ENCODE measurements around the gene KCNH1.
"Not testable (repeated sequence)": the region's sequence is repeated elsewhere in the genome, so short reads cannot be mapped to it uniquely, and the experiment has no call there.

The KCNH1 gene

DNA sequence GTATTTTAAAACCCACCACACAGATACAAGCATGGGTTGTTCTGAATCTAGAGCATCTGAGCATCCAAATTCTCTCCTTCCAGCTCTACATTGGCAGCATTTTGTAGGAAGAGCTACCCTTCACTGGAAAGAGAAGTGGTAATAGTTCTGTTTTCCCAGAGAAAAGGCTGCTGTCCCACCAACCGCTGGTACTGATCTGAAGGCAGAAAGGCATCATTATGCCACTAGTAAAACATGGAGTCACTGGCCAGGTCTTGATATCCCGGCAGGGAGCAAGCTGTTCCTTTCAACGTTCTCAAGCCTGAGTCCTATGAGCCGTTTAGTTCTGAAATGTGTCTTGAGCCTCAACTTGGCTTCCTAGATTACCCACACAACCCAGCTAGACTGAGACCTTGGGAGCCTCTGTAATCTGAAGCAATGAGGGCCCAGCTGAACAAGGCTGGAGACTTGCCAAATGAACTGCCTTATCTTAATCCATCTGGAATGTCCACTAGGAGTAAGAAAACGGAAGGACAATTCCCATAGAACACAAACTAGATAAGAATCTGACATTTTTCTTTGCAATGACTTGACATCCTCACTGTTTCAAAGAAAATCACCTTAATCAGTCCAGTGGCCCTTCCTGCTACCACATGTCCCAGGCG lies 116.8 kb downstream of the KCNH1 start:
- in situ Hi-C loops (cut with MboI; ENCODE audit: low pct_unique_long_range_greater_than_20kb, low sequenced_read_pairs): no loop called here
- DNase-seq: no peak

DNA sequence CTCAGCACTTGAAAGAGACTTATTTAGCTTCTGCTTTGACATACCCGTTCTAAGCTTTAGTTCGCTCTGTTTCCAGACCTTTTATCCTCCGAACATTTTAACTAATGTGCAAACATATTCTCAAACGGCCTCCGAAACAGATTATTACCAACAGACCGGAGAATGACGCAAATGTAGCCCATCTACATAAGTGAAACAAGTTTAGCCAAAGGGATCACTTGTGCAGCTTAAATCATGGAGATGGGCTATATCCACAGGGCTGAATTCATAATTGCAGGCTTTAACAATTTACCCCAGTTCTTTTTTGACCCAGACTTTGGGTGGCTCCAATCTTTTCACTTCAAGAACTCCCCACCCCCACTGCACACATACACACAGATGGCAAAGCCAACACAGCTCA lies 119.7 kb downstream of the KCNH1 start:
- in situ Hi-C loops (cut with MboI; ENCODE audit: low pct_unique_long_range_greater_than_20kb, low sequenced_read_pairs): no loop called here
- DNase-seq: no peak

DNA sequence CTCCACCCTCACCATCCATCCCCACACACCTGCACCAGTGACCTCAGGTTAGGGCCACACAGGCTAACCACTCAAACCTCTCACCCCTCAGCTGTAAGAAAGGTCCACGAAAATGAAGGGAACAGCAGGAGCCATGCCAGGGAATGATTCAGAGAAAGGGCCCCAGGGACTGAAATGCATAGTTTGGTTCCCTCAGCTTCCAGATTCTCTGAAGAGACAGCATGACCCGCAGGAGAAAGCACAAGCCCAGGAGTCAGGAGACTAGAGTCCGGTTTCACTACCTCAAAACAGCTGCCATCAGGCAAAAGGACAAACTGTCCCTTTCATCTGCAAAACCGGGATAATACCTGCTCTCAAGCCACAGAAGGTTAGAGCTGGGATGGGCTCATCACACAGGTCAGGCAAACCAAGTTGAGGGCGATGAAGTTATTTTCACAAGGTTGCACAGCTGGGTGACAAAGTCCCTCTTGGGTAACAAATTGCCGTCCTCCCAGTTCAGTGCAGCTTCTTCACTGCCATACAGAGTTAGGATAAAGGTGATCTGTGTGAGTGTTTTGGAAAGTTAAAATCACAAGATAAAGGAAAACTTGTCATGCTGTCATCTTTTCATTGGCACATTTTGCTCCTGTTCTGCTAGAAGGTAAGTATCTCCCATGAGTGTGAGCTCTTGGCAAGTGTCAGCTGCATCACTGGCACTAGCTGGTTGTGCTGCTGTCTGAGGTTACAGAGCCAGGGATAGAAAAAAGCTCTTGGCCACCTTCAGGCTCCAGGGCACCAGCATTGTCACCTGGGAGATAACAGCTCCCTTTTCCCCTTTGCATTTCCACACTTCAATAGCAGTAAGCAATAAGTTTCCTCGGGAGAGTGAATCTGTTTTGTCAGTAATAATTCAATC lies 120.4 kb downstream of the KCNH1 start:
- no peak for DNase-seq
- in situ Hi-C loops (cut with MboI; ENCODE audit: low pct_unique_long_range_greater_than_20kb, low sequenced_read_pairs): no loop called here

DNA sequence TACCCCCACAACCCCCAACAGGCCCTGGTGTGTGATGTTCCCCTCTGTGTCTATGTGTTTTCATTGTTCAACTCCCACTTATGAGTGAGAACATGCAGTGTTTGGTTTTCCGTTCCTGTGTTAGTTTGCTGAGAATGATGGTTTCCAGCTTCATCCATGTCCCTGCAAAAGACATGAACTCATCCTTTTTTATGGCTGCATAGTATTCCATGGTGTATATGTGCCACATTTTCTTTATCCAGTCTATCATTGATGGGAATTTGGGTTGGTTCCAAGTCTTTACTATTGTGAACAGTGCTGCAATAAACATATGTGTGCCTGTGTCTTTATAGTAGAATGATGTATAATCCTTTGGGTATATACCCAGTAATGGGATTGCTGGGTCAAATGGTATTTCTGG lies 122.8 kb downstream of the KCNH1 start:
- in situ Hi-C loops (cut with MboI; ENCODE audit: low pct_unique_long_range_greater_than_20kb, low sequenced_read_pairs); DNase-seq: not testable (repeated sequence)

DNA sequence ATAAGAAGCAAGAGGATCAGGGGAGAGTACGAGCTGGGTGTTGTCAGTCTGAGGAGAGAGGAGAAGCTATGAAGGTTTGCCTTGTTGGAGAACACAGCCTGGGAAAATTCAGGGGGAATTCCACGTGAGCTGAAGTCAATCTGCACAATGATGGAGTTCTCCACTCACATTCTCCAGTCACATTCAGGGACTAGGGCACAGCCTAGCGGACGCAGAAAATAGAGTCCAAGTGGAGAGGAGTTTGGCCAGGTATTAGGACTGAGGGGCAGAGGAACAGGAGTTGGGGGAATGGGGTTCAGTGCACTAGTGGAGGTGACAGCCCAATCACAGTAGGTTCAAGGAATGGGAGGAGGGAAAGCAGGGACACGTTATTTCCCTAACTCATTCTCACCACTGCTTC lies 124.0 kb downstream of the KCNH1 start:
- DNase-seq: no peak
- in situ Hi-C loops (cut with MboI; ENCODE audit: low pct_unique_long_range_greater_than_20kb, low sequenced_read_pairs): no loop called here

DNA sequence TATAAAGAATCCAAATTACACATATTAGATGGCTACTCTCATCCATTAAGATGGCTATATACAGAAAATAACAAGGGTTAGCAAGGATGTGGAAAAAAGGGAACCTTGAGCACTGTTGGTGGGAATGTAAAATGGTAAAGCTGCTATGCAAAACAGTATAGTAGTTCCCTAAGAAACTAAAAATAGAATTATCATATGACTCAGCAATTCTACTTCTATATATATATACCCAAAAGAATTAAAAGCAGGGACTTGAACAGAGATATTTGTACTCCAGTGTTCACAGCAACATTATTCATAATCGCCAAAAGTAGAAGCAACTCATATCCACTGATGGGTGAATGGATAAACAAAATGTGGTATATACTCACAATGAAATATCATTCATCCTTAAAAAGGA lies 126.1 kb downstream of the KCNH1 start:
- in situ Hi-C loops (cut with MboI; ENCODE audit: low pct_unique_long_range_greater_than_20kb, low sequenced_read_pairs): no loop called here
- DNase-seq: no peak

DNA sequence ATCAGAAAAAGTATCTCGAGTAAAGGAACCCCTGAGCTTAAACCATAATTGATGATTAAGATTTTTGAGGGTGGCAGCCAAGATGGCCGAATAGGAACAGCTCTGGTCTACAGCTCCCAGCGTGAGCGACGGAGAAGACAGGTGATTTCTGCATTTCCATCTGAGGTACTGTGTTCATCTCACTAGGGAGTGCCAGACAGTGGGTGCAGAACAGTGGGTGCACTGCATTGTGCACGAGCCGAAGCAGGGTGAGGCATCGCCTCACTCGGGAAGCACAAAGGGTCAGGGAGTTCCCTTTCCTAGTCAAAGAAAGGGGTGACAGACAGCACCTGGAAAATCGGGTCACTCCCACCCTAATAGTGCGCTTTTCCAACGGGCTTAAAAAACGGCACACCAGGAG lies 138.0 kb downstream of the KCNH1 start:
- DNase-seq; in situ Hi-C loops (cut with MboI; ENCODE audit: low pct_unique_long_range_greater_than_20kb, low sequenced_read_pairs): not testable (repeated sequence)

DNA sequence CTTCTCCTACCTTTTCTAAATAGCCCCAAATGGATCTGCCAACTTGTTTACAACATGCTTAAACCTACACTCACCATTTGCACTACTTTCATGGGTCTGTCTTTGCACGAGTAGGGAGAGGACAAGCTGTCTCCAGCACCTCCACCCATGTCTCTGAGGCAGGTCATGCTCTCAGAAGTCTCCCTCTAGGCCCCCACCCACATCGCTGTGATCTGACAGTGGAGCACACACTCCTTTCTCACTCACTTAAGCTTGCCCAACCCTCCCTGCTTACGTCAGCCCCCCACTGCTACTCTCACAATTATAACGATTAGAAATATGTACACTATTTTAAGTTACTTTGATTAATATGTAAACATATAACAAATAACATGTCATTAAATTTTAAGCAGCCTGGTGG lies 141.1 kb downstream of the KCNH1 start:
- in situ Hi-C loops (cut with MboI; ENCODE audit: low pct_unique_long_range_greater_than_20kb, low sequenced_read_pairs): no loop called here

DNA sequence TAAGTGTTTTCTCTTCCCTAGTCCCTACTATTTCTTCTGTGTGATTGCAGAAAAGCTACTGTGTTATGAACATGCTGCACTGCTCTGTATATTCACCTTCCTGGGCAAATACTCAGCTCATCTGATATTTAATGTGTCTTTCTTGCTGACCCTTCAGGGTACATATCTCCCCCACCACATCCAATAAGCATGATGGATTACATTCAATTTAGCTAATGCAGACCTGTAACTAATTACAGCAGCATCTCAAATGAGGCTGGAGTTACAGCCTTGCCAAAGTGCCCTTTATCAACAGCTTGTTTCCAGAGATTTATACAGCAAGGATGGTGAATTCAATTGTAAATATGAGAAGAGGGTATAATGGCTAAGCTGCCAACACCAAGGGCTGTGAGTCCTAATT lies 144.0 kb downstream of the KCNH1 start:
- in situ Hi-C loops (cut with MboI; ENCODE audit: low pct_unique_long_range_greater_than_20kb, low sequenced_read_pairs): no loop called here
- DNase-seq: no peak

More for the DNA sequence above, 141.1 kb downstream of the KCNH1 start:
- no peak for DNase-seq

DNA sequence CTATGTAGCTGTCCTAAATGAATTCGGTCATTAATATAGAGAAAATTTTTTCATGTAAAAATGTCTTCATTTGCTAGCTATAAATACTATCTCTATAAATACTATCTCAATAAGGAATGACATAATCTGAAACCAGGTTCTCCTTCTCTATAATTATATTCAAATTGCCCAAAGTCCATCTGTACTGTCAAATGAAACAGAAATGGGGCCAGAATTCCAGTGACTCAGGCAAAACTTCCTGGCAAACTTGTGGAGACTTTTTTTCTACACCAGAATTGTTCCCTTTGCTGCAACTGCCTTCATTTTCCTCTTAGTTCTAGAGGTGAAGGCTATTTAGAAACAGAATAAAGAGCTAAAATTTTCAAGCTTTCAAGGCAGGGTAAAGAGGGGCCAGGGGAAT lies 152.5 kb downstream of the KCNH1 start:
- in situ Hi-C loops (cut with MboI; ENCODE audit: low pct_unique_long_range_greater_than_20kb, low sequenced_read_pairs): no loop called here
- no peak for DNase-seq

DNA sequence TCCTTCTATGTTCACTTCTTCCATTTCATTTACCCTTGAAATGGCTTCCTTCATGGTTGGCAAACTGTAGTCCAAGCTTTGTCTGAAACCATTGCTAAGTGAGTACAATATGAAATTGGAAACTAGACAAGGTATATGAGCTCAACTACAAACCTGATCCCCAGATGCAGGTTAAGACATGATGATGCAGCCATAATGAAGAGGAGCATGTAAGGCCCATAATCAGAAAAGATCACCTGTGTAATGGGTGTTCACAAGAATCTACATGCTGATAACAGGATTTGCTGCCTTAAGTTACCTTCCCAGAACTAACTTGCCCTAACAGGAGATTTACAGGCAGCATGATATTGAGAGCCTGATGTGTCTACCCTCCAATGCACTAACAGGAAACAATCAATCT lies 153.9 kb downstream of the KCNH1 start:
- no peak for DNase-seq
- in situ Hi-C loops (cut with MboI; ENCODE audit: low pct_unique_long_range_greater_than_20kb, low sequenced_read_pairs): no loop called here

DNA sequence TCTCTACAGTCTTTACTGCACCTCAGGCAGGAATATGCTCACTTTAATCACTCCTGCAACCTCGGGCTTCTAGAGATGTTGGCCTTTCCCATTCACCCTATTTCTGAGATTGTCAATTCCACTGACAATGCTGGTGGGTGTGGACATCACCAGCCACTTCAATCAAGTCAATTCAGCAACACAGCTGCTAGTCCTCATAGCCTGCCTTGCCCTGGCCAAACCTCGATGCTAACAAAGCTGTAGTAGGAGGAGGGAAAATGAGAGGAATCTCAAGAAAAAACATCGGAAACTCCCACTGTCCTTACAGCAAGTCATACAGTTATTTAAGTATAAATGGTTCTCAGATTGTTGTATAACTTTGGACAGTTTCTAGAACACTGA lies 155.0 kb downstream of the KCNH1 start:
- in situ Hi-C loops (cut with MboI; ENCODE audit: low pct_unique_long_range_greater_than_20kb, low sequenced_read_pairs): no loop called here
- no peak for DNase-seq

DNA sequence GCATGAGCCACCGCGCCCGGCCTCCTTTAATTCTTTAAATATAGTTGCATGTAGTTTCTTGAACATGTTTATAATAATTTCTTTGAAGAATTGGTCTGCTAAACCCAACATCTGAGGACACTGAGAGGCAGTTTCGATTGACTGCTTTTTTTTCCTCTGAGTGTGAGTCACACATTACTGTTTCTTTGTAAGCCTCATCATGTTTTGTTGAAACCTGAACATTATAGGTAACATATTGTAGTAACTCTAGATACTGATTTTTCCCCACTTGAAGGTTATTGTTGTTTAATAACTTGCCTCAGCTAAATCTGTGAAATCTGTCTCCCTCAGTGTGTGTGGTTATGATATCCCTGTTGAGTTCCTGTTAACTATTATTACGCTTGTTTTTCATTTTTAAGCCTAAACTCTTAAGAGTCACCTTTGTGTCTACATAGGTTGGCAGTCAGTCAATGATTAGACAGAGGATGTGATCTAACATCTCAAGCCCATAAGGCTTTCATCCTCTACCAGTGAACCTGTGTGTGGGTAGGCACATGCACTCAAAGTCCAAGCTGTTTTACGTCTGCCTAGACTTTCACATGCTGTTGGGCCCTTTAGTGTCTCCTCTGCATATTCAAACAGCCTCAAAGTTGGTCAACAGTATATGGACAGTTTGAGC lies 155.5 kb downstream of the KCNH1 start:
- DNase-seq: no peak
- in situ Hi-C loops (cut with MboI; ENCODE audit: low pct_unique_long_range_greater_than_20kb, low sequenced_read_pairs): no loop called here

DNA sequence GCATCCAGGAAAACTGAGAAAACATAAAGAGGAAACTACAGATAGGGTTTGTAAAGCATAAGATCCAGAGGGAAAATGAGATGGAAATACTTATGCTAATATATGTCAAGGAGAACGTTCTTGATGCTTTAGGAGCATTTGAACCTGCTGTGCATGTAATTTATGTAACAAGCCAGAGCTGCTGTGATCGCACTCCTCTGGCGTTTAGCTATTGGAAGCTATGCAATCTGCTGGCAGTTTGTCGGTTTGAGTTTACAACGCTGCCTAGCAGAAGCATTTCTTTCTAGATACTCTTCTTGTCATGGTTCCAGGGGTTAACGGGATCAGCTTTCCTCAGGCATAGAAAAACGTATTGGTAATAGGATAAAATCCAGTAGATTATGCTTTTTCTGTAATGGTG lies 182.7 kb downstream of the KCNH1 start:
- DNase-seq: no peak
- in situ Hi-C loops (cut with MboI; ENCODE audit: low pct_unique_long_range_greater_than_20kb, low sequenced_read_pairs): no loop called here

DNA sequence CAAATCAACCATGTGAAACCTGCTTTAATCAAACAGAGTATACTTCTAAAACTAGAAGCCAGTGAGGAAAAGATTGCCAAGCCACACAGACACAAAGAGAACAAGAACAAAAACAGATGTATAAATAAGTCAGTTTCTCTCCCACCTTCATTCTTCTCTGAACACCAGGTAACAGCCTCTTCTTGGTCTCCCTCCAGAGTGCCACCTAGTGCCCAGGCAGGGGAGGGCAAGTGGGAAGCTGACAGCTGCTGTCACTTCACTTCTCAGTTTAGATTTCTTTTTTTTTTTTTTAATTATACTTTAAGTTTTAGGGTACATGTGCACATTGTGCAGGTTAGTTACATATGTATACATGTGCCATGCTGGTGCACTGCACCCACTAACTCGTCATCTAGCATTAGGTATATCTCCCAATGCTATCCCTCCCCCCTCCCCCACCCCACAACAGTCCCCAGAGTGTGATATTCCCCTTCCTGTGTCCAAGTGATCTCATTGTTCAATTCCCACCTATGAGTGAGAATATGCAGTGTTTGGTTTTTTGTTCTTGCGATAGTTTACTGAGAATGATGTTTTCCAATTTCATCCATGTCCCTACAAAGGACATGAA lies 183.9 kb downstream of the KCNH1 start:
- in situ Hi-C loops (cut with MboI; ENCODE audit: low pct_unique_long_range_greater_than_20kb, low sequenced_read_pairs): not testable (repeated sequence)
- peak; percentile 32 for DNase-seq

DNA sequence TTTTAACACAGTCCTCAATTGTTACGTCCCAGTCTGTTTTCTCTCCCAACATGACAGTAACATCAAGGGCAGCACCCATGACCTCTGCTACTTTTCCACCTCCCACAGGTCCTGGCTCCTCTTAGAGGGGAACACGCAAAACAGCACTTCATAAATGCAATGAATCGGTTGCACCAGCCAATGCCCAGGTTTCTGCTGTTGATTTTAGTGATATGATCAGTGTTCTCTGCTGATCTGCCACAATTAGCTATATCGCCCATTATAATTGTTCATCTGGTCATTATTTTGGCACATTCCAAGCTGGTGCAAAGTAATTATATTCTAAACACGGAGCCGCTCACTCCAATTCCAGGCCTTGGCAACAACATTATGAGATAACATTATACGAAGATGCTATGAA lies 184.5 kb downstream of the KCNH1 start:
- in situ Hi-C loops (cut with MboI; ENCODE audit: low pct_unique_long_range_greater_than_20kb, low sequenced_read_pairs): no loop called here
- DNase-seq: no peak

DNA sequence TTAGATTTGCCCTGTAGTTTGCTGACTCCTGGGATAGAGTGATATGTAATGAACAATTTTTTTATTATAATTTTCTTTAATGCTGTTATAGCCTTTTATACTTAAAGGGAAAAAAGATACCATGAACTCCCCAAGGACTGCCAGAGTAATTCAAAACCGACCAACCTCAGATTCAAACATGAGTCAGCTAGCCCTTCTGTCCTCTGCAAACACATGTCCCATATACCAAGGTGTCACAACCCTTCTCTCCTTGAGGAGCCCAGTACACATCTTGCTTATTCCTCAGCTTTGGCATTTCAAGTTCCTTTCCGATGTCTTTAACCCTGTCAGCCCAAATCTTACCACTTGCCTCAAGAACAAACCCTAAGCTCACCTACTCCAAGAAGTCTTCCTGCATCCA lies 184.9 kb downstream of the KCNH1 start:
- DNase-seq: no peak
- in situ Hi-C loops (cut with MboI; ENCODE audit: low pct_unique_long_range_greater_than_20kb, low sequenced_read_pairs): no loop called here

DNA sequence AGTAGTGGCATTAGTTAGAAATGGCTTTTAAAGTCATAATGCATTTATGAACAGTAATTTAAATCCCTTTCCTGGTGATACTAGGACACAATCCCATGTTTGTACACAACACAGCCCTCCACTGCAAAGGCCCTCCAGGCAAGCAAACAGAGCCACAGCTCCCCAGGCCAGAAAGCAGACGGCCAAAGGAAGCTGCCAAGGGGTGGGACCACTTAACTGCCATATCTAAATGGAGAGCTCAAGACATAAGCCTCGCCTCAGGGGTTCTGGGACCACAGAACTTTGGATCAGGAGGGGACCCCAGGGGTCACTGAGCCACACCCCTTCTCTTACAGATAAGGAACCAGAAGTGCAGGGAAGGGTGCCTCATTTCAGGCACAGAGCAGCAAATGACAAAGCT lies 189.7 kb downstream of the KCNH1 start:
- DNase-seq: no peak
- in situ Hi-C loops (cut with MboI; ENCODE audit: low pct_unique_long_range_greater_than_20kb, low sequenced_read_pairs): no loop called here

DNA sequence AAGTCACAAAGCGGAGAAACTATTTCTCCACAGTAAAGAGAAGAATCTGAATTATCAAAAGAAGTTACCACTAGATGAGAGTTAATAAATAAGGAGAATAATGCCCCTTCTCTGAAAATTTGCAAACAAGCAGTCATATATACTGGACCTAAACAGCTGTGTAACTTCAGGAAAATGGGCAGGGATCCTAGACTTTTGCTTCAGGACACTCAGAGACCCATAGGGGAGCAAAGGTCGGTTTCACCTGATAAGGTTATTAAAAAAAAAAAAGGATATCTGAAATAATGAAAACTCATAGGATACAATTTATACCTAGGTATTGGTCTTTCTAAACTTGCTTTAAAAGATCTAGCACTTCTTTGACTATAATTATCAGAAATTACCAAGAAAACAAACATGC lies 191.4 kb downstream of the KCNH1 start:
- no peak for DNase-seq
- in situ Hi-C loops (cut with MboI; ENCODE audit: low pct_unique_long_range_greater_than_20kb, low sequenced_read_pairs): no loop called here

DNA sequence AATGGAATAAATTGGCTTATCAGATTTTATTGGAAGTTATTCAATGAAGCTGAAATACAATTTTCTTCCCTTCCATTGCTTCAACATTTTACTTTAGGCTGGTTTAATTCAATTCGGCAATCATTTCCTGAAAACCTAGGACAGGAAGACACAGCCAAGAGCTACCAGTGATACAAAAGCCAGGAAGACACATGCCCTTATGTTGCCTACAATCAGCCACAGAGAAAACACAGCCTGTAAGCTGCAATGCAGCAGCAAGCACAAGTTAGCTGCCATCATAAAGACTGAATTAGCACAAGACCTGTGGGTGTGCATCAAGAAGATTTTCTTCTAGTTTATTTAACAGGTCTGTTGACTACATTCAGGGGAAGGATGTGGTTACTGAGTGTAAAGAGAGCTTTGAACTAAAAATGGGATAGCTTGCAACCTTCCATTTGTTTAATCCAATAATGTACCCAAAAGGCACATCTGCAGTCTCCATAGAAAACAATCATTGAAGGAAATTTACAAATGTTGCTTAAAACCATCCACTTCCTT lies 193.8 kb downstream of the KCNH1 start:
- no peak for DNase-seq
- in situ Hi-C loops (cut with MboI; ENCODE audit: low pct_unique_long_range_greater_than_20kb, low sequenced_read_pairs): no loop called here
